SK-N-SH (cell line): ENCODE data around the gene PRKCA. TPM values are rescaled to one million over a fixed set of nuclear protein-coding genes. Genes with fewer than 3 reads are reported as not detected.

Experiments
- CTCF ChIA-PET: fragments of 300-600, 350-600 bp; formaldehyde crosslinking; extraction: SDS; loops from one replicate; lab custom pipeline; 2021; lab: Yijun Ruan, JAX
- POLR2A ChIA-PET: fragments of 350-600 bp; sonication (Branson Sonifier 250); formaldehyde crosslinking; extraction: SDS; loops from one replicate; lab custom pipeline; 2020; ENCODE audit warnings: antibody characterized with exemption, inconsistent platforms; lab: Yijun Ruan, JAX
- DNase-seq: peaks from one replicate; pipeline ENCODE4 v3.0.0; 2012
- H2AFZ ChIP-seq: fragments of 200-600 bp; sonication (generic); 2 replicates; pipeline ENCODE4 v1.8.1; 2016; ENCODE audit warnings: antibody characterized with exemption, mild to moderate bottlenecking, low read depth
- H3F3A ChIP-seq: fragments of 200-600 bp; sonication (generic); replicated peaks from 2 replicates; pipeline ENCODE3; 2016; ENCODE audit warnings: antibody characterized with exemption, mild to moderate bottlenecking; ENCODE audit not compliant: insufficient read depth
- H3K27ac ChIP-seq, 2 experiments: fragments of 200-500 bp in 1 of 2; fragments of 200-600 bp in 1 of 2; sonication (Bioruptor generic) in 1 of 2; sonication (generic), shearing (Covaris generic) in 1 of 2; 2 replicates each; pipeline versions ENCODE4 v1.5.1 to v1.6.1; 2014 to 2016; ENCODE audit warnings: low read depth in 2 of 2, inconsistent platforms in 1 of 2, low read length in 1 of 2, mild to moderate bottlenecking in 1 of 2, mixed read lengths in 1 of 2
- H3K27me3 ChIP-seq: fragments of 200-600 bp; sonication (generic), shearing (Covaris generic); 2 replicates; pipeline ENCODE4 v1.6.1; 2016; ENCODE audit warnings: mixed run types; ENCODE audit not compliant: insufficient read depth
- H3K36me3 ChIP-seq, 2 experiments: fragments of 200-500 bp in 1 of 2; fragments of 200-600 bp in 1 of 2; sonication (Bioruptor generic) in 1 of 2; sonication (generic) in 1 of 2; replicated peaks in 1 of 2; 2 replicates each; pipeline versions ENCODE3 to v1.5.1; 2014 to 2016; ENCODE audit warnings: low read length in 1 of 2, mild to moderate bottlenecking in 1 of 2; ENCODE audit not compliant: insufficient read depth in 2 of 2, control insufficient read depth in 1 of 2
- H3K4me1 ChIP-seq, 2 experiments: fragments of 200-500 bp in 1 of 2; fragments of 200-600 bp in 1 of 2; sonication (Bioruptor generic) in 1 of 2; sonication (generic), shearing (Covaris generic) in 1 of 2; 2 replicates each; pipeline versions ENCODE4 v1.5.1 to v1.6.1; 2014 to 2016; ENCODE audit warnings: low read depth in 1 of 2, low read length in 1 of 2, mixed run types in 1 of 2; ENCODE audit not compliant: insufficient read depth in 2 of 2, control insufficient read depth in 1 of 2
- H3K4me2 ChIP-seq: fragments of 200-600 bp; sonication (generic), shearing (Covaris generic); 2 replicates; pipeline ENCODE4 v1.6.1; 2017; ENCODE audit warnings: mixed run types
- H3K4me3 ChIP-seq, 2 experiments: fragments of 200-500 bp in 1 of 2; fragments of 200-600 bp in 1 of 2; sonication (Bioruptor generic) in 1 of 2; sonication (generic), shearing (Covaris generic) in 1 of 2; 2 replicates each; pipeline versions ENCODE4 v1.5.1 to v1.8.1; 2014 to 2016; ENCODE audit warnings: low read depth in 2 of 2, inconsistent platforms in 1 of 2, low read length in 1 of 2, mild to moderate bottlenecking in 1 of 2, mixed read lengths in 1 of 2, moderate library complexity in 1 of 2
- H3K79me2 ChIP-seq: fragments of 200-600 bp; sonication (generic); 2 replicates; pipeline ENCODE4 v1.8.1; 2017; ENCODE audit warnings: mild to moderate bottlenecking; ENCODE audit not compliant: insufficient read depth
- H3K9ac ChIP-seq: fragments of 200-600 bp; sonication (generic); 2 replicates; pipeline ENCODE4 v1.6.1; 2017; ENCODE audit warnings: mixed run types
- H3K9me2 ChIP-seq: fragments of 200-600 bp; sonication (generic); 2 replicates; pipeline ENCODE4 v1.6.1; 2017; ENCODE audit warnings: mixed run types
- H3K9me3 ChIP-seq: fragments of 200-600 bp; sonication (generic); 2 replicates; pipeline ENCODE4 v1.6.1; 2017; ENCODE audit warnings: mixed run types, mild to moderate bottlenecking, moderate library complexity
- H4K20me1 ChIP-seq: fragments of 200-600 bp; sonication (generic); 2 replicates; pipeline ENCODE4 v1.6.1; 2017; ENCODE audit warnings: mild to moderate bottlenecking, mixed run types; ENCODE audit not compliant: insufficient read depth
- CHD2 ChIP-seq: fragments of 150-350 bp; IDR thresholded peaks from 2 replicates; pipeline ENCODE4 v1.6.1; 2018; ENCODE audit warnings: low read length; ENCODE audit not compliant: partially characterized antibody
- EP300 ChIP-seq, 2 experiments: IDR thresholded peaks; 2 replicates each; pipeline versions ENCODE4 v1.4.0 to v1.6.1; 2012; ENCODE audit warnings: borderline replicate concordance in 1 of 2, low read depth in 1 of 2, low read length in 1 of 2
- FOSL2 ChIP-seq: IDR thresholded peaks from 2 replicates; pipeline ENCODE4 v1.4.0; 2012; ENCODE audit warnings: low read depth, mild to moderate bottlenecking, moderate library complexity, borderline replicate concordance
- FOXJ3 ChIP-seq: sonication (generic); formaldehyde crosslinking; IDR thresholded peaks from 2 replicates; pipeline ENCODE4 v1.5.1; 2020; ENCODE audit warnings: mild to moderate bottlenecking, missing genetic modification reagents
- IRF3 ChIP-seq: fragments of 150-350 bp; IDR thresholded peaks from 2 replicates; pipeline ENCODE4 v1.6.1; 2016; ENCODE audit warnings: mild to moderate bottlenecking, low read depth, low read length
- NFIC ChIP-seq: IDR thresholded peaks from 2 replicates; pipeline ENCODE4 v1.4.0; 2012; ENCODE audit warnings: borderline replicate concordance
- NRF1 ChIP-seq: IDR thresholded peaks from 2 replicates; pipeline ENCODE4 v1.6.1; 2012; ENCODE audit warnings: low read depth, mild to moderate bottlenecking, low read length
- POLR2AphosphoS5 ChIP-seq: IDR thresholded peaks from 2 replicates; pipeline ENCODE4 v1.6.1; 2012; ENCODE audit warnings: low read depth, low read length
- RAD21 ChIP-seq: IDR thresholded peaks from 2 replicates; pipeline ENCODE4 v1.6.1; 2012; ENCODE audit warnings: mild to moderate bottlenecking, low read length
- REST ChIP-seq: IDR thresholded peaks from 2 replicates; pipeline ENCODE4 v1.6.1; 2012; ENCODE audit warnings: mild to moderate bottlenecking, low read depth, low read length, moderate library complexity
- RFX5 ChIP-seq: IDR thresholded peaks from 2 replicates; pipeline ENCODE4 v1.6.1; 2012; ENCODE audit warnings: mild to moderate bottlenecking, improper control_type of control experiment, low read length
- RXRA ChIP-seq: IDR thresholded peaks from 2 replicates; pipeline ENCODE4 v1.4.0; 2012; ENCODE audit warnings: low read depth, mild to moderate bottlenecking, borderline replicate concordance
- SMC3 ChIP-seq: IDR thresholded peaks from 2 replicates; pipeline ENCODE4 v1.6.1; 2012; ENCODE audit warnings: low read depth, low read length, improper control_type of control experiment
- WGBS: methylation state at CpG from one replicate; pipeline ENCODE4 v1.1.6; 2017; ENCODE audit warnings: low lambda C conversion rate; 5-methylcytosine and 5-hydroxymethylcytosine counted together
- polyA plus RNA-seq, 3 experiments: library from polyadenylated mRNA; depleted of rRNA; stranded (reverse); fragments of >200 nt; gene quantifications; 2 replicates each; pipeline ENCODE4 v1.2.3, GENCODE V29; 2012
- TF ChIP-seq, protein P1 (sequence below): fragments of 200-600 bp; sonication (generic); IDR thresholded peaks from 2 replicates; pipeline ENCODE4 v1.6.1; 2017; ENCODE audit warnings: antibody characterized with exemption, mild to moderate bottlenecking, moderate library complexity
- TF ChIP-seq, protein P2 (sequence below): IDR thresholded peaks from 2 replicates; pipeline ENCODE4 v1.4.0; 2012; ENCODE audit warnings: low read depth, borderline replicate concordance
- TF ChIP-seq, protein P3 (sequence below): IDR thresholded peaks from 2 replicates; pipeline ENCODE4; 2012

PRKCA gene
- polyA plus RNA-seq, 1 of the 3 experiments (the other 2 are of a cell fraction), result 108 TPM

- Histone ChIP-seq H3K4me3 (no peak overlapping the region), H3K9ac (no peak overlapping the region), H3K36me3 (peaks cover 7 to 9% of the 10 kb centered on the region in 2 experiments), H3K4me2 (no peak overlapping the region), H4K20me1 (0 out of 2 replicates have a peak, but pooled peaks cover 13% of the 10 kb centered on the region), H2AFZ (no peak overlapping the region), H3K79me2 (peaks cover 99% of the 10 kb centered on the region), H3K4me1 (peaks cover 21 to 29% of the 10 kb centered on the region in 2 experiments), H3K9me3 (no peaks in the 10 kb centered on the region), H3K9me2 (no peaks in the 10 kb centered on the region), H3K27me3 (no peaks in the 10 kb centered on the region), H3K27ac (no peak overlapping the region), H3F3A (peaks cover 5% of the 10 kb centered on the region)
- POLR2A ChIA-PET, result no interaction called here
- CTCF ChIA-PET, result interaction anchor here (0.6 to 1.9 kb wide), 4 partner anchors 9 to 140 kb away, joined by 3 to 4 read pairs (median 3); no protein-coding TSS in a partner anchor
- DNase-seq, result no peak
- 74% methylated on average over 5 of the region's 5 CpGs for WGBS
- TF ChIP-seq NFIC (no peak), RFX5 (no peak), CHD2 (no peak), FOSL2 (no peak), REST (no peak), FOXJ3 (CRISPR knock-in tag) (no peak), SMC3 (no peak), EP300 (IDR thresholded peaks at IDR 0.05; ENCODE audit: borderline replicate concordance in 1 of 2, low read depth in 1 of 2, low read length in 1 of 2) (no peak), IRF3 (no peak), NRF1 (no peak), RXRA (no peak), POLR2AphosphoS5 (no peak), RAD21 (no peak)
- TF ChIP-seq, protein P1, sequence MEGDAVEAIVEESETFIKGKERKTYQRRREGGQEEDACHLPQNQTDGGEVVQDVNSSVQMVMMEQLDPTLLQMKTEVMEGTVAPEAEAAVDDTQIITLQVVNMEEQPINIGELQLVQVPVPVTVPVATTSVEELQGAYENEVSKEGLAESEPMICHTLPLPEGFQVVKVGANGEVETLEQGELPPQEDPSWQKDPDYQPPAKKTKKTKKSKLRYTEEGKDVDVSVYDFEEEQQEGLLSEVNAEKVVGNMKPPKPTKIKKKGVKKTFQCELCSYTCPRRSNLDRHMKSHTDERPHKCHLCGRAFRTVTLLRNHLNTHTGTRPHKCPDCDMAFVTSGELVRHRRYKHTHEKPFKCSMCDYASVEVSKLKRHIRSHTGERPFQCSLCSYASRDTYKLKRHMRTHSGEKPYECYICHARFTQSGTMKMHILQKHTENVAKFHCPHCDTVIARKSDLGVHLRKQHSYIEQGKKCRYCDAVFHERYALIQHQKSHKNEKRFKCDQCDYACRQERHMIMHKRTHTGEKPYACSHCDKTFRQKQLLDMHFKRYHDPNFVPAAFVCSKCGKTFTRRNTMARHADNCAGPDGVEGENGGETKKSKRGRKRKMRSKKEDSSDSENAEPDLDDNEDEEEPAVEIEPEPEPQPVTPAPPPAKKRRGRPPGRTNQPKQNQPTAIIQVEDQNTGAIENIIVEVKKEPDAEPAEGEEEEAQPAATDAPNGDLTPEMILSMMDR, result no peak
- TF ChIP-seq, protein P2, sequence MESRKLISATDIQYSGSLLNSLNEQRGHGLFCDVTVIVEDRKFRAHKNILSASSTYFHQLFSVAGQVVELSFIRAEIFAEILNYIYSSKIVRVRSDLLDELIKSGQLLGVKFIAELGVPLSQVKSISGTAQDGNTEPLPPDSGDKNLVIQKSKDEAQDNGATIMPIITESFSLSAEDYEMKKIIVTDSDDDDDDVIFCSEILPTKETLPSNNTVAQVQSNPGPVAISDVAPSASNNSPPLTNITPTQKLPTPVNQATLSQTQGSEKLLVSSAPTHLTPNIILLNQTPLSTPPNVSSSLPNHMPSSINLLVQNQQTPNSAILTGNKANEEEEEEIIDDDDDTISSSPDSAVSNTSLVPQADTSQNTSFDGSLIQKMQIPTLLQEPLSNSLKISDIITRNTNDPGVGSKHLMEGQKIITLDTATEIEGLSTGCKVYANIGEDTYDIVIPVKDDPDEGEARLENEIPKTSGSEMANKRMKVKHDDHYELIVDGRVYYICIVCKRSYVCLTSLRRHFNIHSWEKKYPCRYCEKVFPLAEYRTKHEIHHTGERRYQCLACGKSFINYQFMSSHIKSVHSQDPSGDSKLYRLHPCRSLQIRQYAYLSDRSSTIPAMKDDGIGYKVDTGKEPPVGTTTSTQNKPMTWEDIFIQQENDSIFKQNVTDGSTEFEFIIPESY, result no peak
- TF ChIP-seq, protein P3, sequence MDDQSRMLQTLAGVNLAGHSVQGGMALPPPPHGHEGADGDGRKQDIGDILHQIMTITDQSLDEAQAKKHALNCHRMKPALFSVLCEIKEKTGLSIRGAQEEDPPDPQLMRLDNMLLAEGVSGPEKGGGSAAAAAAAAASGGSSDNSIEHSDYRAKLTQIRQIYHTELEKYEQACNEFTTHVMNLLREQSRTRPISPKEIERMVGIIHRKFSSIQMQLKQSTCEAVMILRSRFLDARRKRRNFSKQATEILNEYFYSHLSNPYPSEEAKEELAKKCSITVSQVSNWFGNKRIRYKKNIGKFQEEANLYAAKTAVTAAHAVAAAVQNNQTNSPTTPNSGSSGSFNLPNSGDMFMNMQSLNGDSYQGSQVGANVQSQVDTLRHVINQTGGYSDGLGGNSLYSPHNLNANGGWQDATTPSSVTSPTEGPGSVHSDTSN, result no peak
Measured at GRCh38 chr17:66533986-66534385, 231.6 kb downstream of the PRKCA start.
